CD4-positive, alpha-beta T cell treated with Interleukin-15 for 4 hours (primary cell): ENCODE measurements around the gene RER1.
A peak's percentile ranks its signal among the peaks of the same experiment; 100 is the strongest.

Experiments used
- DNase-seq: peaks from one replicate; pipeline ENCODE4 v3.0.0-alpha.2; 2020; ENCODE audit warnings: low spot score

Gene RER1

DNA sequence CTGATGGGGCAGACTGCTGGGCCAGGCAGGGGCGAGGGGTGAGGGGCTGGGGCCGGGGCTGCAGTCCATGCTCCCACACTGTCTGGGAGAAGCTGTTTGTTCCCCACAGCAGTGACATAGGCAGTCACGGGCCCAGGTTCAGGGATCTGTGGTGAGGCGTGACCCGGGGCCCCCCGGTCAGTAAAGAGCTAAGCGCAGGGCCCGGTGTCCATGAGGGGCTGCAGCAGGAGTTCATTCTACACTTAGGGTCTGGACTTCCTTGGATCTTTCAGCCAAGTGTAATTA is 16.3 kb downstream of the RER1 start:
- no peak for DNase-seq

DNA sequence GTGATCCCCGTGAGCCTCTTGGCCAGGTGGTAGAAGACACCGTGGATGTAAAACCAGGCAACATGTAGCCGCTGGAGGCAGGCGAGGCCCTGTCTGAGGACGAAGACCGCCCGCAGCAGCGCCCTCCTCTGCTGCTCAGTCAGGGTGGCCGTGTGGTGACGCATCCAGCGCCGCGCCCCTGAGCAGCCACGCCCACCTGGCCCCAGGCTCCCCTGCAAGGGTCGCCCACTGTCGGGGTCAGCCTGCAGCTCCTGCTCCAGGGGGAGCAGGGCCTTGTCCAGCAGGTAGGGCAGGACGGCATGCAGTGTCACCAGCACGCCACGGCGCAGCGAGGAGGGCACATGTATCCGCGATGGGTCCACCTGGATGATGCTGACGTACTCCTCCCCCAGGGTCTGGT is 16.8 kb downstream of the RER1 start:
- no peak for DNase-seq

DNA sequence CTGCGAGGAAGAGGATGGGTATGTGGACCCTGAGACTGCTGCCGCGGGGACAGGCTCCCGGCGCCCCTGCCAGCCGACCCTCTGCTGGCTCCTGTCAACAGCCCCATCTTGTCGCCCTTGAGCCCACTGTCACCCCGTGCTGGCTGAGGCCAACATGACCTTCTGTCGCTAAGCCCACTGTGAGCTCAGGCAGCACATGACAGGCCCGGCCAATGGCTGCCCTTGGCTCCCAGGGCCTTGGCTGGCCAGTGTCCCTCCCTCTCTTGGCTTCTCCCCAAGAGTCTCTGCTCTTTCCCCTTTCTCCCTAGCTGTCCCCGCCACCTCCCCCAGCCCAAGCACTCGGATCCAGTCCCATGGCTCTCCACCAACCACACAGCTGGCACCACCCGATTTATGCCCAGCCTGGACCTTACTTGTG is 17.2 kb downstream of the RER1 start:
- no peak for DNase-seq

DNA sequence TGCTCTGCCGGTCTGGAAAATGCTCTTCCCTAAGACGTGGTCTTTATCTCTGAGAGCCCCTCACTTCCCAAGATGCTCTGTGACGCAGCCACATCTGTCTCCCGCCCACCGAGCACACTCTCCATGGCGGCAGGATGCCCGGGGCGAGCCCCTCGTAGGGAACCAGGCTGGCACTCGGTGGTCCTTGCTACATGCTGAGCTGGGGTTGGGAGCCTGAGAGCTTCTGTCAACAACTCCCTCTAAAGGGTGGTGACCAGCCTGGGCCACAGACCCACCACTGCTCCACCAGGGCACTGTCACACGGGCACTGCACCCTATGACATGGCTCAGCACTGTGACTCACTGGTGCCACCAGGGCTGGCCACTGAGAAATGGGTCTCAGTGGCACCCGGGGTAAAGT is 18.1 kb downstream of the RER1 start:
- DNase-seq = no peak

GRCh38 chr1:2411801-2412394 is 20.3 kb downstream of the RER1 start:
- no peak for DNase-seq

- peak; percentile 98 for DNase-seq
Measured at GRCh38 chr1:2412395-2412772, 20.7 kb downstream of the RER1 start, which contains the start of gene PEX10. Gene PEX10 (minus strand): TSS chr1:2412564. CDS start chr1:2412502, 62 bp downstream.

DNA sequence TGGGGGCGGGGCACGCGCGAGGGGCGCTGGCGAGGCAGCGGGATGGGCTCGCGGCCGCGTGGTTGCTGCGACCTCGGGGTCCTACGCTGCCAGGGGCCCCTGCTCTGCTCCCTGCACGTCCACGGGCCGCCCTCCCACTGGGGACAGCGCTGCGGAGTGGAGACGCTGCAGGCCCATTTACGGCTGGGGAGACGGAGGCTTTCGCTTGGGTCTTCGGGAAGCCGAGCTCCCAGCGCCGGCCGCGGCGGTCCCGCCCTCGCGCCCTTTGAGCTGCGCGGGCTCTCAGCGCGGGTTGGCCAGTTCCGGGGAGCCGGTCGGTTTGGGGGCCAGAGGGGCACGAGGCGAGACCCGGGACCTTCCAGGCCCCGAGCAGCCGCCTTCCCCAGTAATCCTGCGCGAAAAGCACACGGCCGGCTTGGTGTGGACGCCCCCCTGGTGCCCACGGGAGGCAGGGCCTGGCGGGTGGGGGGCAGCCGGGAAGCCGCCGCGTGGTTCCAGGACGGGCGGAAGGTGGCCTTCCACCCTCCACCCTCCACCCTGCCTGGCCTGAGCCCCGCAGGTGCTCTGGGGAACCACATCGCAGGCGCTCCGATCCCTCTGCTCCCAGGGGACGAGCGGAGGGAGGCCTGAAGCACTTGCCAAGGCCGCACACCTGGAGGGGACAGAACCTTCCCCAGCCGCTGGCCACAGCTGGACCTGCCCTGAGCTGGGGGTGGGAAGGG is 21.3 kb downstream of the RER1 start:
- DNase-seq = no peak

DNA sequence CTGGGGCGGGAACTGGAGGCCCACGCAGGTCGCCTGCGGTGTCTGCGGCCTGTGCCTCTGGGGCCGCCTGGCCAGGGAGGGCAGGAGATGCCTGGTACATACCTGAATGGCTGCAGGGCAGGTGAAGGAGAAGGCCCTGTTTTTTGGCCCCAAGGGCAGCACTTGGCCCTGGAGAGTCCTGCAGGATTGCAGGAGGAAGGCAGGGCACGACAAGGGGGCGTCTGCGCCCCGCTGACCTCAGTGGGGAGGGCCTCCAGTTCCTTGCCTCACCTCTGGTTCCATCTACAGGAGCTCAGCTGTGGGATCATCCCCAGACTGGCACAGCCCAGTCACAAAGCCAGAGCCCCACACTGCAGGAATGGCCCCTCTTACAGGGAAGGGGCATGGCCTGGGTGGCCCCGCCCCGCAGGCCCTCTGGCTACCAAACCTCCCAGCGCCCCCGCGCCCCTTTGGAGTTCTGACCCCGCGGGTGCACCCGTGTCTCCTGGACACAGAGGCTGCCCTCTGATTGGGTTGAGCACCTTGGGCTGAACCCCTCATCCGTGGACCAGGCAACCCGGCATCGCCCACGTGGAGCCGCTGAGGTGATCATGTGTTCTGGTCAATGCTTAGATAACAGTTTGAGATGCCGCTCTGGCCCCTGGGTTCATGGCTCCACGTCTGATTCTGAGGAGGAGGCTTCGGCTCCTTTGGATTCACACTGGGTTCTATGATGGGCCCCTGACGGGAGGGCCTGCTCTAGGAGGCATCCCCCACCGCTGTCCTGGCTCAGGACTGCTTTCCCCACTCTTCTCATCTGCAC is 22.1 kb downstream of the RER1 start:
- no peak for DNase-seq

- peak; percentile 83 for DNase-seq
Measured at GRCh38 chr1:2414297-2414958, 22.8 kb downstream of the RER1 start.

DNA sequence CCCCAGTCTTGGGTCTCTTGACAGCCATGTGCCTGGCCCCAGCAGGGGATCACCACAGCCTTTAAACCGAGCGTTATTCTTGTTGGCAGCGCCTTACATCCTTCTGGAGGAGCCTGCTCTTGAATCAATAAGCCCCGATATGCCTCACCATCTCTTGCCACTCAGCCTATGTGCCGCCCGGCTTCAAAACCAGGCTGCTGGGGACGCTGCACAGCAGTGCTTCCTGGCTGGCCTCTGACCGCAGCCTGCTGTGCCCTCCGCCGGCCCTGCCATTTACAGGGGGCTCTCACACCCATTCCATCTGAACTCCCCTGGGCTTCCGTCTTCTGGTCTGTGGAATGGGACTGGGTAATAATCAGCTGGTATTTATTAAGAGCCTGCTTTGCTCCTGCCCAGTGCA is 23.7 kb downstream of the RER1 start:
- DNase-seq = no peak

DNA sequence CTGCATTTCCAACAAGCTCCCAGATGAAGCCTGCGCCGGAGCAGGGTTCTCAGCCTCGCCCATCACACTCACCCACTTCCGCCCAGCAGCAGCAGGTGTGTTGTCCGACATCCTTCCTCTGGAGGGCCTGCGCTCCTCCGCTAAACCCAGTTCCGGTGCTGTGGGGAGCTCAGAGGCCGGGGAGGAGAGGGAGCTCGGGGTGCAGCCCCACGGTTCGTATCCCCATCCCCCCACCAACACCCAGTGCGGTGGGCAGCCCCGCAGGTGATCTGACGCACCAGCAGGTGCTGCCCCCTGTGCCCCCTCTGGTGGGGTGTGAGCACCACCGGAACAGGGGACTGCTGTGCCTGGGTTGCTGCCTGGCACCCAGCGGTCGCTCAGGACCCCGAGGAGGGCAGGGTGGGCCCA is 24.2 kb downstream of the RER1 start:
- peak; percentile 52 for DNase-seq

DNA sequence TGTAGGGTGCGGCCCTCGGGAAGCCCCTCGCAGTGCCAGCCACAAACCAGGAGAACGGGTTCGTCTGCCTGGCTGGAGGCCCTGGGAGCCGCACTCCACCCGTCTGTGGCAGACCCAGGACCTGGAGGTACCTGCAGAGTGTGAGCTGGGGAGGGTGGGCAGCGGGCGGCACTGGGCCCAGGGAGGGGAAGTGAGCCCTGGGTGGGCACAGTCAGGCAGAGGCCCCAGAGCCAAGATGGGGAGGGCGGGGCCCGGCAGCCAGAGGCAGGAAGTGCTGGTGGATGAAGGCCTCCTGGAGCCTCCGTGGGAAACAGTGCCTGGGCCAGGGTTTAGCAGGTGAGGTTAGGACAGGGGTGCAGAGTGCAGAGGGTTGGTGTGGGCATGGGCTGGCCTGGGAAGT is 24.8 kb downstream of the RER1 start:
- peak; percentile 27 for DNase-seq

GRCh38 chr1:2417083-2417832 is 25.6 kb downstream of the RER1 start:
- no peak for DNase-seq

GRCh38 chr1:2417833-2418225 is 26.2 kb downstream of the RER1 start:
- DNase-seq = no peak

- no peak for DNase-seq
Measured at GRCh38 chr1:2418791-2419320, 27.2 kb downstream of the RER1 start.

- DNase-seq = no peak
Measured at GRCh38 chr1:2419416-2419815, 27.8 kb downstream of the RER1 start.

DNA sequence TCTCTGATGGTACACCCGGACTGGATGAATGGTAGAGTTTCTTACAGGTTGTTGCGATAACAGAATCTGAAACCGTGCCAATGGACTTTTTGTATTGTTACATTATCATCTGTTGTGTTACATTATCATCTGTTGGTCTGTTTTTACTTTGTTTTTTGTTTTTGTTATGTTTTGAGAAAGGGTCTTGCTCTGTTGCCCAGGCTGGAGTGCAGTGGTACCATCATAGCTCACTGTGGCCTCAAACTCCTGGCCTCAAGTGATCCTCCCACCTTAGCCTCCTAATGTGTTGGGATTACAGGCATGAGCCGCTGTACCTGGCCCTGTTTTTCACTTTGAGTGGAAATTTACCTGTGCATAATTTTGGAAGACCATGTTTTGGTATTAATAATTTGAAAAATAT is 30.9 kb downstream of the RER1 start:
- no peak for DNase-seq

DNA sequence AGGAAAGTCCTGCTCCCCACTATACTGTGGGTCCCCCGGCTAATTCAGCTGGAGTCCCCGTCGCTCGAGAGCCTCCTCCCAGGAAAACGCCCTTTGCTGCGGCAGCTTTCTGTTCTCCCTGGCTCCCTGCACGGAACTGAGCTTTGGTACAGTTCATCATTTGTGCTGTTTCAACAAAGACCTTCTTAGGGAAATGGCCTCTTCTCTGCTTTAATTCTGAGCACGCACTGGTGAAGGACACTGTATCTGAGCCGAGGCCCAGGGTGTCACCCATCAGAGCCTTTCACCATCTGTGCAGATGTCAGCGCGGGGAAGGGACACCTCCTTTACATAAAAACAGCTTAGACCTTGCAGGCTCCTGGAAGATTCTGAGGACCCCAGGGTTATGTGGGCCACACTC is 34.3 kb downstream of the RER1 start:
- no peak for DNase-seq

GRCh38 chr1:2426540-2426939 is 34.9 kb downstream of the RER1 start:
- DNase-seq = no peak

GRCh38 chr1:2427051-2427450 is 35.4 kb downstream of the RER1 start:
- DNase-seq = no peak

DNA sequence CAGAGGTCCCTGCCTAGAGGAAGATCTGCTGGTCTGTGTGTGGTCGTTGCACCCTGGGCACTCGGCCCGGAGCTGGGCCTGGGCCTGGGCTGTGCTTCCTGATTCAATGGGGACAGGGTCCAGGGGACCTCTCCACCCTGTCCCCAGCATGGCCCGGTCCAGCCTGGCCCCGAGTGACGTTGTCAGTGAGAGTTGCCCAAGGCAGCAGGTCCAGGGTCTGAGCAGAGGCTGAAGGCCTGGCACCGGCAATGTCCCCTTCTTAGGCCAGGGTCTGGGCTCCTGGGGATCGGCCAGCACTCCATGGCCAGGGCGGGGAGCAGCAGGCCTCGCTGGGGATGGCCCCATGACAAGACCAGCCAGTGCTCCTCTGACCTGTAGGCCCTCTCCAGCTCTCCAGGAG is 36.3 kb downstream of the RER1 start:
- no peak for DNase-seq

- no peak for DNase-seq
Measured at GRCh38 chr1:2428490-2428889, 36.8 kb downstream of the RER1 start.
